Right renal pelvis (tissue), 4 donors: Measurements from ENCODE around the gene EIPR1. TPM values are rescaled to one million over a fixed set of nuclear protein-coding genes. Genes with fewer than 3 reads are reported as not detected.

Experiments
- DNase-seq, 4 donors: peaks; one replicate each; pipeline ENCODE4 v3.0.0-alpha.2; 2013; ENCODE audit warnings: low read depth in 4 of 4, low spot score in 3 of 4, missing footprints in 1 of 4
- polyA plus RNA-seq, 4 donors: library from polyadenylated mRNA; unstranded; fragments of 120-200 nt; gene quantifications; one replicate each; pipeline ENCODE4 v1.2.1, GENCODE V29; 2013; ENCODE audit not compliant: insufficient read length in 4 of 4

The EIPR1 gene
- polyA plus RNA-seq, 4 donors: 25.4 to 26.1 (median 25.6) TPM

- no peak for DNase-seq
Measured at GRCh38 chr2:3142961-3143571, 234.6 kb downstream of the EIPR1 start.

- DNase-seq: no peak
Measured at GRCh38 chr2:3142210-3142609, 235.4 kb downstream of the EIPR1 start.

GRCh38 chr2:3141696-3142095 lies 235.9 kb downstream of the EIPR1 start:
- no peak for DNase-seq

- no peak for DNase-seq
Measured at GRCh38 chr2:3139906-3140305, 237.7 kb downstream of the EIPR1 start.

Other genes starting within 250 kb of the EIPR1 start
- gene TRAPPC12, start 1.9 kb upstream of the EIPR1 start, polyA plus RNA-seq: 10 to 100 TPM; 59.7 to 71.5 (median 70.0) TPM
- 10 to 100 TPM; 79.2 to 99.7 (median 83.1) TPM for gene ADI1, start 141.7 kb upstream of the EIPR1 start, polyA plus RNA-seq
- gene RNASEH1, start 180.5 kb upstream of the EIPR1 start, polyA plus RNA-seq: 10 to 100 TPM; 17.3 to 18.7 (median 17.8) TPM
- gene RPS7, start 197.4 kb upstream of the EIPR1 start, polyA plus RNA-seq: 1,000 to 10,000 TPM; 1,498 to 1,698 (median 1,668) TPM
- gene COLEC11, start 217.3 kb upstream of the EIPR1 start, polyA plus RNA-seq: 1 to 10 TPM; 1.2 to 4.2 (median 1.7) TPM